HUES6 (cell line): ENCODE measurements around the gene MED14.

Experiments
- H3K27ac ChIP-seq: 2 replicates; pipeline ENCODE4 v1.7.0; 2013; ENCODE audit warnings: low read depth, mild to moderate bottlenecking, low read length, inconsistent platforms
- H3K27me3 ChIP-seq: 2 replicates; pipeline ENCODE4 v1.6.1; 2013; ENCODE audit warnings: low read length; ENCODE audit not compliant: control insufficient read depth, insufficient read depth
- H3K36me3 ChIP-seq: 2 replicates; pipeline ENCODE4 v1.6.1; 2013; ENCODE audit warnings: low read length; ENCODE audit not compliant: control insufficient read depth, insufficient read depth
- H3K4me1 ChIP-seq: 2 replicates; pipeline ENCODE4 v1.6.1; 2013; ENCODE audit warnings: low read length; ENCODE audit not compliant: control insufficient read depth, insufficient read depth
- H3K4me3 ChIP-seq: 2 replicates; pipeline ENCODE4 v1.5.1; 2013; ENCODE audit warnings: low read depth, low read length
- H3K9ac ChIP-seq: one replicate; pipeline ENCODE4 v1.6.1; 2013; ENCODE audit warnings: mild to moderate bottlenecking, low read length
- H3K9me3 ChIP-seq: 2 replicates; pipeline ENCODE4 v1.6.1; 2013; ENCODE audit warnings: low read depth, low read length; ENCODE audit not compliant: control insufficient read depth, insufficient read depth

The MED14 gene

DNA sequence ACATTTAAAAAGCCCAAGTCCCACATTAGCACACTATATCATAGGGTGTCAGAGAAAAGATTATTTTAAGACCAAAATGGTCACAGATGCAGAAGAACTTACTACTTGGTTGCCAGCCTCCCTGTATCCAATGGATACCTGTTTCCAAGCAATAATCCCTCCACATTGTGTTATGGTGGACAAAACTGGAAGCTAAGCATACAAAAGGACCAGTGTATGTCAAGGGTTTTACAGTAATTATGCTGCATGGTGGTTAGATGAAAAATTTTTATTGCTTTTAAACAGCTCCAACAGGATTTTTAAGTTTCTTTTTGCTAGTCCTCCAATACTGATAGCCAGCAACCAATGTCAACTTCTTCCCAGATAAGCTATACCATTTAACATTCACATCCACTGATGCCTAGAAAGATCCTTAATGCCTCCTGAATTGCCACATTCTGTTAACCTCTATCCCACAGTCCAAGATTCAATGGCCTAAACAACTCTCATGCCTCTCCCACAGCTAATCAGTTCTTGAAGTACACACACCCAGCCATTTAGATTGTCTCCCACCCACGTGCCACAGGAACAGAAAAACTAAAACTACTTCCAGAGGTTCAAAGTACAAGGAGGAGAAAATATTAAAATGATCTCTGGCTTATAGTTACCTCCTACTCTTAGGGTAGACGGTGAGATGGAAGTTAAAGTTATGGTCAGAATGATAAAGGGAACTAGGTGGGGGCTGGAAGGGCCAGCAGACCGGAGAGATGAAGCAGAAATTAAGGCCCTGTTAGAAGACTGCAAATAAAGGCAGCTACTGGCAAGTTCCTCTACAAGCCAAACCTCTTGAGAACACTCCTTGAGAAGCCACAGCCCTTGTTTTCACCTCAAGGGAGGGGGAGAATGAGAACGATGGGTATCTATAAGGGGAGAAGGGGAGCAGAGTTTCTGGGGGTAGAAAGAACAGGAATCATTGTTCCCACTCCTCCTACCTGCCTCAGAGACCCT is 5.5 kb downstream of the MED14 start:
- Histone ChIP-seq H3K4me1 (peaks cover 9% of the 10 kb centered on the region), H3K4me3 (no peak overlapping the region), H3K9me3 (no peaks in the 10 kb centered on the region; the same call in 1 of the 2 replicates), H3K27me3 (no peaks in the 10 kb centered on the region), H3K9ac (no peak overlapping the region), H3K36me3 (peaks cover 21% of the 10 kb centered on the region), H3K27ac (no peak overlapping the region)

GRCh38 chrX:40727581-40728252 is 7.6 kb downstream of the MED14 start:
- Histone ChIP-seq H3K9me3 (no peaks in the 10 kb centered on the region; the same call in 1 of the 2 replicates), H3K4me3 (no peak overlapping the region), H3K9ac (no peak overlapping the region), H3K27ac (no peak overlapping the region), H3K4me1 (peaks cover 9% of the 10 kb centered on the region; the same call in 1 of the 2 replicates), H3K27me3 (no peaks in the 10 kb centered on the region), H3K36me3 (peaks cover 26% of the 10 kb centered on the region)

- Histone ChIP-seq H3K27ac (no peak overlapping the region), H3K27me3 (no peaks in the 10 kb centered on the region), H3K9me3 (no peaks in the 10 kb centered on the region; the same call in 1 of the 2 replicates), H3K4me1 (peaks cover 9% of the 10 kb centered on the region; the same call in 1 of the 2 replicates), H3K4me3 (no peak overlapping the region), H3K9ac (no peak overlapping the region), H3K36me3 (peaks cover 30% of the 10 kb centered on the region)
These were observed 8.2 kb downstream of the MED14 start for GRCh38 chrX:40727093-40727492.

- H3K27me3 ChIP-seq: no peaks in the 10 kb centered on the region
- no peak overlapping the region for H3K9ac ChIP-seq
- peaks cover 5% of the 10 kb centered on the region; the same call in 1 of the 2 replicates for H3K4me1 ChIP-seq
- H3K36me3 ChIP-seq: peaks cover 61% of the 10 kb centered on the region
- peaks cover 2% of the 10 kb centered on the region; the same call in 1 of the 2 replicates for H3K9me3 ChIP-seq
- H3K27ac ChIP-seq: no peak overlapping the region
- no peak overlapping the region for H3K4me3 ChIP-seq
These were observed 12.4 kb downstream of the MED14 start for GRCh38 chrX:40722930-40723329.

GRCh38 chrX:40721489-40722106 is 13.7 kb downstream of the MED14 start:
- Histone ChIP-seq H3K4me3 (no peak overlapping the region), H3K27ac (peak overlapping the region; percentile 13; the same call in 1 of the 2 replicates), H3K9me3 (peaks cover 2% of the 10 kb centered on the region; the same call in 1 of the 2 replicates), H3K4me1 (peaks cover 5% of the 10 kb centered on the region; the same call in 1 of the 2 replicates), H3K9ac (no peak overlapping the region), H3K36me3 (peaks cover 56% of the 10 kb centered on the region), H3K27me3 (no peaks in the 10 kb centered on the region)

GRCh38 chrX:40720792-40721191 is 14.6 kb downstream of the MED14 start:
- Histone ChIP-seq H3K4me3 (no peak overlapping the region), H3K36me3 (peaks cover 51% of the 10 kb centered on the region), H3K27me3 (no peaks in the 10 kb centered on the region)

GRCh38 chrX:40720339-40720738 is 15.0 kb downstream of the MED14 start:
- peaks cover 2% of the 10 kb centered on the region; the same call in 1 of the 2 replicates for H3K9me3 ChIP-seq
- no peak overlapping the region for H3K27ac ChIP-seq
- no peak overlapping the region for H3K9ac ChIP-seq
- no peak overlapping the region for H3K4me3 ChIP-seq
- peaks cover 48% of the 10 kb centered on the region for H3K36me3 ChIP-seq
- H3K27me3 ChIP-seq: no peaks in the 10 kb centered on the region
- H3K4me1 ChIP-seq: peaks cover 5% of the 10 kb centered on the region; the same call in 1 of the 2 replicates

More at GRCh38 chrX:40720792-40721191, 14.6 kb downstream of the MED14 start:
- peaks cover 5% of the 10 kb centered on the region; the same call in 1 of the 2 replicates for H3K4me1 ChIP-seq
- no peak overlapping the region for H3K9ac ChIP-seq
- H3K27ac ChIP-seq: no peak overlapping the region
- H3K9me3 ChIP-seq: peaks cover 2% of the 10 kb centered on the region; the same call in 1 of the 2 replicates

DNA sequence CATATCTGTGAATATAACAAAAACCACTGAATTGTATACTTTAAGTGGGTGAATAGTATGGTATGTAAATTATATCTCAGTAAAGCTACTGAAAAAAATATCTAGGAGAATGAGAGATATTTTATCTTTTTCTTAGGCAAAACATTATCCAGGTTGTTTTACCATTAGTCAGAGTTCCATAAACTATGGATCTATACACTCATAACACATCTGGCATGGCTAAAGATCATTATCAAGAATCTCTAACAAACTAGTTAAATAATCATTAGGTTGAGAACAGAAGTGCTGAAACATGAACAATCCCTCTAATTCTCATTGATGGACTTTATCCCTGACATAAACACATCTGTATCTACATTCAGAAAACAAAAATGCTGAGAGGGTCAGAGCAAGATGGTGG is 15.6 kb downstream of the MED14 start:
- H3K4me1 ChIP-seq: peaks cover 5% of the 10 kb centered on the region; the same call in 1 of the 2 replicates
- H3K36me3 ChIP-seq: peaks cover 48% of the 10 kb centered on the region
- H3K9ac ChIP-seq: no peak overlapping the region
- H3K4me3 ChIP-seq: no peak overlapping the region
- no peaks in the 10 kb centered on the region for H3K27me3 ChIP-seq
- H3K27ac ChIP-seq: no peak overlapping the region
- peaks cover 2% of the 10 kb centered on the region; the same call in 1 of the 2 replicates for H3K9me3 ChIP-seq

DNA sequence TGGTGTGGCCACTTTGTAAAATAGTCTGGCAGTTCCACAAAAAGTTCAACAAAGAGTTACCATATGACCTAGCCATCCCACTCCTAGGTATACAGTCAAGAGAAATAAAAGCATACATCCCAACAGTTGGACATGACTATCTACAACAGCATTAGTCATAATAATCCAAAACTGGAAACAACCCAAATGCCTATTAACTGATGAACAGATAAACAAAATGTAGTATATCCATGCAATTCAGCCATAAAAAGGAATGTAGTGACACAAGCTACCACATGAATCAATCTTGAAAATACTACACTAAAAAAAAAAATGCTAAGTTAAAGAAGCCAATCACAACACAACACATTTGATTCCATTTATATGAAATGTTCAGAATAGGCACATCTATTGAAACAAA is 16.1 kb downstream of the MED14 start:
- peaks cover 5% of the 10 kb centered on the region; the same call in 1 of the 2 replicates for H3K4me1 ChIP-seq
- H3K9ac ChIP-seq: no peak overlapping the region
- H3K9me3 ChIP-seq: peaks cover 2% of the 10 kb centered on the region; the same call in 1 of the 2 replicates
- H3K4me3 ChIP-seq: no peak overlapping the region
- peaks cover 50% of the 10 kb centered on the region for H3K36me3 ChIP-seq
- no peaks in the 10 kb centered on the region for H3K27me3 ChIP-seq
- H3K27ac ChIP-seq: no peak overlapping the region

- no peak overlapping the region for H3K27ac ChIP-seq
- H3K9ac ChIP-seq: no peak overlapping the region
- no peak overlapping the region for H3K4me3 ChIP-seq
- H3K36me3 ChIP-seq: peaks cover 84% of the 10 kb centered on the region
- H3K9me3 ChIP-seq: no peaks in the 10 kb centered on the region; the same call in 1 of the 2 replicates
- no peaks in the 10 kb centered on the region for H3K4me1 ChIP-seq
- no peaks in the 10 kb centered on the region for H3K27me3 ChIP-seq
These were observed 25.9 kb downstream of the MED14 start for GRCh38 chrX:40709395-40709794.
